GM19043 (cell line): ENCODE data around the gene IGFBP7.

Experiments used
- ATAC-seq: cut with Tn5 transposase; IDR thresholded peaks from one replicate; pipeline ENCODE4 v1.9.1; 2021; ENCODE audit warnings: low read depth; ENCODE audit not compliant: unreplicated experiment

IGFBP7 gene, protein sequence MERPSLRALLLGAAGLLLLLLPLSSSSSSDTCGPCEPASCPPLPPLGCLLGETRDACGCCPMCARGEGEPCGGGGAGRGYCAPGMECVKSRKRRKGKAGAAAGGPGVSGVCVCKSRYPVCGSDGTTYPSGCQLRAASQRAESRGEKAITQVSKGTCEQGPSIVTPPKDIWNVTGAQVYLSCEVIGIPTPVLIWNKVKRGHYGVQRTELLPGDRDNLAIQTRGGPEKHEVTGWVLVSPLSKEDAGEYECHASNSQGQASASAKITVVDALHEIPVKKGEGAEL

DNA sequence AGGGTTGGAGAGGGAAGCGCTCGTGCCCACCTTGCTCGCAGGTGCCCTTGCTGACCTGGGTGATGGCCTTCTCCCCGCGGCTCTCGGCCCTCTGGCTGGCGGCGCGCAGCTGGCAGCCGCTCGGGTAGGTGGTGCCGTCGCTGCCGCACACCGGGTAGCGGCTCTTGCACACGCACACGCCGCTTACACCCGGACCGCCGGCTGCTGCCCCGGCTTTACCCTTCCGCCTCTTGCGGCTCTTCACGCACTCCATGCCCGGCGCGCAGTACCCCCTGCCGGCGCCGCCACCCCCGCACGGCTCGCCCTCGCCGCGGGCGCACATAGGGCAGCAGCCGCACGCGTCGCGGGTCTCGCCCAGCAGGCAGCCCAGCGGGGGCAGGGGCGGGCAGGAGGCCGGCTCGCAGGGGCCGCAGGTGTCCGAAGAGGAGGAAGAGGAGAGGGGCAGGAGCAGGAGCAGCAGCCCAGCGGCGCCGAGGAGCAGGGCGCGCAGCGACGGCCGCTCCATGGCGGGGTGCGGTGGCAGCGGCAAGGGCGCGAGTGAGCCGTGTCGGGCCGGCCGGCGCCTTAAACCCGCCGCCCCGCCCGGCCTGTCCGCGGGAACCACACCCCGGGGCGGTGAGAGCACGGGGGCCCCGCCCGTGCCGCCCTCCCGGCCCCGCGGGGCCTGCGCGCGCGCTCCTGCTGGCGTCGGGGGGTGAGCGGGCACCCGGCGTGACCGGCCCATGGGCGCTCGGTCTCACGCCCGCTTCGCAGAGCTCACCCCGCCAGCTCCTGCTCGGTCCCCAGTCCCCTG is at the start of gene IGFBP7:
IGFBP7 (minus strand) TSS at position 539 of the 793 bp plus-strand sequence; CDS start at position 505, 34 bp downstream.
- ATAC-seq = peak; percentile 13

DNA sequence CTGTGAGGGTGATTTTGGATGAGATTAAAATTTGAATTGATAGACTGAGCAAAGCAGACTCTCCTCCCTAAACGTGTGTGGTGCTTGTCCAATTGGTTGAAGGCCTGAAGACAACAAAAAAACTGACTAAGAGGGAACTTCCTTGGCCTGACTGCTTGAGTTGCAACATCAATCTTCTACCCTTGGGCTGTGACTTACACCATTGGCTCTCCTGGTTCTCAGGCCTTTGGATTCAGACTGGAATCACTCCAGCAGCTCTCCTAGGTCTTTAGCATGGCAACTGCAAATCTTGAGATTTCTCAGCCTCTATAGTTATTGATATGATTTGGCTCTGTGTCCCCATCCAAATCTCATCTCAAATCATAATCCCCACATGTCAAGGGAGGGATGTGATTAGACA is 49.7 kb upstream of the IGFBP7 start:
- ATAC-seq = no peak

DNA sequence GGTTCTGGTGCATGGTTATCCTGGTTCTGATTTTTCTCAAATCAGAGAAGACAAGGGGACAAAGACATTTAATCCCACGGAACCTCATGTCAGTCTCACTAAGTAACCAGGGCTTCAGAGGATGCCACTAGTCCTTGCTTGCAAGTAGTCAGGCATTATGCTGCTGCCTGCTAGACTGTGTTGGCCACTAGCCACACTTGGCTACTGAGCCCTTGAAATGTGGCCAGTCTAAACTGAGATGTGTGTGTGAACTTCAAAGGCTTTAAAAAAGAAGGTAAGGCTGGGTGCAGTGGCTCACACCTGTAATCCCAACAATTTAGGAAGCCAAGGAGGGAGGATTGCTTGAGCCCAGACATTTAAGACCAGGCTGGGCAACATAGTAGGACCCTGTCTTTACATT is 48.6 kb upstream of the IGFBP7 start:
- ATAC-seq = no peak

DNA sequence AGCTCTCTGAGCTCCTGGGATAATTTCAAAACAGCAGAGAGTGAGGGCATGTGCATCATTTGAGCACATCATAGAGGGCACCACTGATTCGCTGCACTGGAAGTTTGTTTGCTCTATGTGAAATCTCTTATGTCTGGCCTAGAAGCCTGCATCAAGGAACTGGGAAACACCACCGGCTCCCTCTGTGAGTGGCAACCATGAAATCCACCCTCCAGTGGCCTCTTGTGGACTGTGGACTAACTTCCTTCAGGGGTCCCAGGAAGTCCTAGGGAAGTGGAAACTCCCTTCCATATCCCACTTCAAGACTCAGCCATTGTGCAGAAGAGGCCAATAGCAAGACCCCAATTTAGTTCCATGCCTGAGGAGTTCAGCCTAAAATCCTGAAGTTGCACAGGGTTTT is 48.0 kb upstream of the IGFBP7 start:
- ATAC-seq = no peak

DNA sequence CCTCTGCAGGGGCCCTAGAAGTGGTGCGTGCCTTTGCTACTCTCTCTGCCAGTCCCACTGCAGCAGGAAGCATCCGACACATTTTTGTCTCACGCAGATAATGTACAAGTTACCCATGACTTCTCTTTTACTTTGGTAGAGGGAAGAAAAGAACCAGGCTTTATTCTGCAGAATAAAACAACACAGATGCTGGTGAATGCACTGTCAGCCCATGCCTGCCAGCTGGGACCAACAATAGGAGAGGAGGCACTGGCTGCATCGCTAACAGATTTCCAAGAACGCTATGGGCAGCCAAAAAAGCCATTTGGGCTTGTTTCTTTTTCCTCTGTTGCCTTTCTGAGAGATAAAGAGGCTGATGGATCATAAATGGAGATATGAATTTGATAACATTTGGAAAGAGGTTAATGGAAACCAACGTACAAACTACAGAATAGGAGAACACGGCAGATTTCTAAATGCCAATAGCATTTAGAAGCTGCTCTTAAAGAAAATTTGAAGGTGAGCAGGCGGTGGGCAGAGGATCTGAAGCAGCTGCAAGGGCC is 47.5 kb upstream of the IGFBP7 start:
- no peak for ATAC-seq

DNA sequence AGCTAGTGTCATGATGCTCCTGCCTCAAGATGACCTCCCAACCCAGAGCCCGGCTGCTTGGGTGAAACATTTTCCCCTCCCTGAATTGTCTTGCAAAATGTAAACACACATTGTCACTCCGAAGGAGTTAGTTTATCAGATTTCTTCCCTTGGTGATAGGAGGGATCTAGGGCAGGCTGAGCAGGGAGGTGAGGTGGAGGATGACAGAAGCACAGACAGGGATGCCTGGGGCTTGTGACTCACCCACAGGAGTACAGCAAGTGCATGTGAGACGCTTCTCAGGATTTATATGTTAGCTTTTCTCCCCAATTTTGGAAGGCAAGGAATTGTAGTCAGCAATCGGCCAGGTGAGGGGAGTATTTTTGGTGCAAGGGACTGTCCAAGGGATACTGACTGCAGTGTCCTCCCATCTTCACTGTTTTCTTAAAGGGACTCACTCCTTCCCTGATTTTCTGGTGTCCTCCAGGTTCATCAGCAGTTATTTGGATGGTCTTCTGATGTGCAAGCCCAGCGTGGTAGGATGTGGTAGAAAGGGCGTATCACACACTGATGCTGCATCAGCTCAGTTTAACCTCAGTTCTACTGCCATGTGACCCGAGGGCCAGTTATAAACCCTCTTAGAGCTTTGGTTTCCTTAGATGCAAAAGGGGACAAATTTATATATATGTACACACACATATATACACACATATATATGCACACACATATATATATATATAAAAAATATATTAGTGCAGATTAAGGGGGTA is 46.2 kb upstream of the IGFBP7 start:
- no peak for ATAC-seq

DNA sequence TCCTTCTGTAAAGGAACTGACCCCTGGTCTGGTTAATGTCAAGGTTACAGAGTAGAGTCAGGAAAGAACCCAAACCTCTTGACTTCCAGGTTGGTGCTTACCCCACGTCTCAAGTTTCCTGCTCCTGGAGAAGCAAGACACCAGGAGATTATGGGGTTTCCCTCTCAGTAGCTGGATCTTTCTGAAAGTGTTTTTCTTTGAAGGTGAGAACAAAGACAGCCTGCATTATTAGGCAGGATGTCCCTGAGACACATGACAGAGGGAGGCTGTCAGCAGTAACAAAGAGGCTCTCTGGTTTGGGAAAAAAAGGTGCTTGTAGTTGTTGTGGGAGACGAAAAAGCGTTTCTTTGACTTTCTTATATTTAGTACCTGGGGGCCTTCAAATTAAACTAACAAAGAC is 44.7 kb upstream of the IGFBP7 start:
- no peak for ATAC-seq

DNA sequence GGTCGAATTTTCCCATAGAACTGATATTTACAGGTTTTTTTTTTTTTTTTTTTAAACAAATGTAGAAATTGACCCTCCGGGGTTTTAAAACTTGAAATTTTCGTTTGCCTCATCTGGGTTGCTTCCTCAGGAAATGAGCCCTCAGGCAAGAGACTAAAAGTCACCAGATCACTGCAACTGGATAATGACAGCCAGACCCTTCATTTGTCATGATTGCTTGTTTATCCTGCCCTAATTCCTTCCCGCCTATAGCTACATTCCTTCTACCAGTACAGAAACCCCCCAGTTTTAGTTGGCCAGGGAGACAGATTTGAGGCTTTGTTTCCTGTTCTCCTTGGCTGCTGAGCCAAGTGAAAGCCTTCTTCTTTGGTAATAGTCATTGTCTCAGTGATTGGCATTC is 44.0 kb upstream of the IGFBP7 start:
- ATAC-seq = no peak

DNA sequence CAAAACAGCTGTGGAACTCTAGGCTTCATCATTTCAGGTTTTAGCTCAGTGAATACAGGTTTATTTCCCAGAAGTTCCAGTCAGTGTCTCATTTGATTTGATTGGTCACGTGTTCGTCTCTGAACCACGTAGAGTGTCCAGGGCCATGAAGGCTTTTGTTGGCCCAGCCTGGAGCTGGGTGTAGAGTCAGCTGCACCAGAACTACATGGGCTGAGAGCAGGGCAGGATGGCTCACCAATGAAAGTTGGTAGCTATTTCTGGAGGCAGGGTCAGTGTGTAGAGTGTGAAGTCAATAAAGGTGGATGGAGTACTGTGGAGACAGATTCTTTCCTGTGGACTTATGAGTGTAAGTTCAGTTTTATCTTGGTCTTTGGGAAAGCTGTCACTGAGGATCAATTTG is 43.0 kb upstream of the IGFBP7 start:
- no peak for ATAC-seq

DNA sequence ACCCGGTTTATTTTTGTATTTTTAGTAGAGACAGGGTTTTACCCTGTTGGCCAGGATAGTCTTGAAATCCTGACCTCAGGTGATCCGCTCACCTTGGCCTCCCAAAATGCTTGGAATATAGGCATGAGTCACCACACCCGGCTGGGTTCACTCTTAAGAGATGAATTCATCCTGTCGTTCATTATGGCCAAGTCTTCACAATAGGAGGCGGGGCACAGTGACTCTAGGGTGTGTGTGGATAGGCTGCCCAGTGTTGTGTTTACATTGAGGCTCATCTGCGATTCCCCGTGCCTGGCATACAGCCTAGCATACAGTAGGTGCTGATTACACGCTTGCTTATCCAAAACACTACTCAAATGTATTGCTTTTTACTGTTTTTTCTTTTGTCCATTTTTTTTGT is 41.3 kb upstream of the IGFBP7 start:
- ATAC-seq = no peak

DNA sequence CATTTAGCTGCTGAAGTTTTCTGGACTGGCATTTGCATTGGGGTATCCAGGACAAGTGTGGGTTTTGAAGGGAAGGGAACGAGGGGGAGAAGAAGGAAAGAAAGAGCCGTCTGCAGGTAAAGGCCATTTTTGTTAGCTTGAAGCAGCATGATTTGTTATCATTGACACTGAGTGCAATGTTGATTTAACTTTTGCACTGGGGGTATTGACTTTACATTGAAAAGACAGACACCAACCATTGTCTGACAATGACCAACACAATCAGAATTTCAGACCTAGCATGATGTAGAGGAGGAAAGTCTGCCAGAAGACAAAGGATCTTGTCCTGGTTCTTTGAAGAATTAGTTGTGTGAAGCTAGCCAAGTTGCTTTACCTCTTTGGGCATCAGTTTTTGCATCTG is 39.6 kb upstream of the IGFBP7 start:
- no peak for ATAC-seq

DNA sequence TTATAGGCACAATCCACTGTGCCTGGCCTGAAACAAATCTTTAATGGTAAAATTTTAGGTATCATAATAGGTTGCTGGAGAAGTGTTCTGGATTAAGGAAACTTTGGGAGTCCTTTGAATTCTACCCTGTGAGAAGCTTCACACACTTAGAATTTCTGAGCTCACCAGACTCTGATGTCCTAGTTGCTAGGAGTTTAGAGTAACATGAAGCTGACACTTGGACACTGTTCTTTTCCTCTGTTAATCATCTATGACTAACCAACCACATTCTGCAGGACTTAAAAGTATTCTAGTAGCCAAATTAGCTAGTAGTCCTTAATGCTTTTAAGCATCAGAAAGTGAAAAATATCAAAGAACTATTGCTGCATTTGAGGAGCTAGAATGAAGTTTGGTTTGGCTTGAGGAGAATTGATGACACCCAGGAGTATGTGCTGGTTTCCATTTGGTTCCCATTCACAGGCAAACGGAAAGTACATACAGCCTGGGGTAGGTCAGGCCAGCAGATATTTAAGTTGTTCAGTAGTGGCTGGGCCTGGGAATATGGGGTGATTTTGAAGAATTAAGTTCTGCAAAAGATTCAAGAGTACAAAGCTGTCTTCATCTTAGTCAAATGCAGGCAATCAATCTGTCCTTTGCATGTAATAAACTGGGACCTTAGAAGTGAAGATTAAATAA is 38.8 kb upstream of the IGFBP7 start:
- ATAC-seq = no peak

DNA sequence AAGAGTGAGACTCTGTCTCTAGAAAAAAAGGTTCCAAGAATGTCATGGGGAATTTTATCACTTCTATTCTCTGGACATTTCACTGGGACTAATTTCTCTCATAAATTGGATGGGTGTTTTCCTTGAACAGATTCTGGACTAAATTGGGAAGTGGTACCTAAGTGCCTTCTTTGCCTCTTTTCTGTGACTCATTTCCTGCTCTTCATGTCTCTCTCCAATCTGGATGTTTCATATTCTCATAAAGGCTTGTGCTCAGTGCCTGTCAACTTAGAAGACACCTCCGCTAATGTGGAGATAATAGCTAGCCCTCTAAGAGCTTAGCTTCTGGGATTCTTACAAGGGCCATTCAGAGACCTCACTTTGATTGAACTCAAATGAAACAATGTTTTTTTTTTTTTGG is 38.0 kb upstream of the IGFBP7 start:
- ATAC-seq = no peak

DNA sequence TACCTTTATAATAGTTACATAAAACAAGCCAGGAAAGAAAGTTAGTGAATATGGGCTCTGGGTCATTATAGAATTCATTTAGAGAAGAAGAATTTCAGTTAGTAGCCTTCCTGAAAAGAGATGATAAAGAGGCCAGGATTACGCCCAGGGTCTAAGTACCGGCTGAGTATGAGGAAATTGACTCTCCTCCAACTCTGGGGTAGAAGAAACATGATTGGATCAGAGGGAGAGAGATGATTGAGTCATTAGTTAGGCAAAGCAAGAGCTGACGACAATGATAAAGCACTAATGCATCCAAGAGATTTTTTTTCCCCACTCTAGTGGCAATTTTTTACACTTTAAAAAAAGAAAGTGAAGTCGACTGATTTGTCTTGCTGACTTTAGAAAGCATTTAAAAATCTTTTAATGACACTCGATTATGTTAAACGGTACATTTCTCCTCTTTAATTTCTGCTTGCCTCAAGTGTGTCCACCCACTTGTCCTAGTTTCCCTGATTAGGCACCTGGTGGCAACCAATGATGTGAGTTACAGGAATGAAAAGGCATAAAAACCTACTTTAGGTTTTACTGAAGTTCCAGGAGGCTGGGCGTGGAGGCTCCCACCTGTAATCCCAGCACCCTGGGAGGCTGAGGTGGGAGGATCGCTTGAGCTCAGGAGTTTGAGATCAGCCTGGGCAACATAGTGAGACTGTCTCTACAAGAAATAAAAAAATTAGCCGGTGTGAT is 37.3 kb upstream of the IGFBP7 start:
- no peak for ATAC-seq

DNA sequence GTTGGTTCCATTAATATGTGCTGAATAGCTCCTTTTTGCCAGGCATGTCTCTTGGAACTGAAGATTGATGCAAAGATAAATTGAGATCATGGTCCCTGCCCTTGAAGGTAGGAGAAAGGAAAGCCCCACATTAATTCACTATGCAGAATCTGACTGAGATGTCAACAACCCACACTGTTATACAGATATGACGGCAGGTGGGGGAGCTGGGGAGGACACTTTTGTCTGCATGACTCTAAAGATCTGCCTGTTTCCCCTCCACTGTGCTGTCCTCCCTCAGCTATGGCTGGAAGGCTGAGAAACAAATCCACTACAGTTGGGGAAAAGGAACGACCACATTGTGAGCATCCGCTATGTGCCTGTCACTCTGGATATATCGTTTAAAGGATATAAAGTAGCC is 36.3 kb upstream of the IGFBP7 start:
- ATAC-seq = no peak

DNA sequence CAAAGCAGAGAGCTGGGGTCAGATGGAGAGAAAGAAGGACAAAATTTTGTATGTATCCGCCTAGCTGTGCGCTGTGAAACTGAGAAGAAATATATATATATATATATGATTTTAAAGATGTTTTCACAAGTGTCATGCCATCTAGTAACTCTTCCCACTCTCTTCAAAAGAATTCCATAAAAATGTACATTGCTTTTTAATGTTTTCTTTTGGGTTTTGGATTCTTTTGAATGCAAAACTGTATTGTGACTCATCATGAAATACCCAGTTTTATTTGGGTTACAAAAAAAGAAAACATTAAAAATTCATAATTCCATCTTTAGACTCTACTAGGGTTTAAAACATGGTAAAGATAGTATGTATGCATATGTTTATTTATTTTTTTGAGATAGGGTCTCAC is 34.3 kb upstream of the IGFBP7 start:
- no peak for ATAC-seq

DNA sequence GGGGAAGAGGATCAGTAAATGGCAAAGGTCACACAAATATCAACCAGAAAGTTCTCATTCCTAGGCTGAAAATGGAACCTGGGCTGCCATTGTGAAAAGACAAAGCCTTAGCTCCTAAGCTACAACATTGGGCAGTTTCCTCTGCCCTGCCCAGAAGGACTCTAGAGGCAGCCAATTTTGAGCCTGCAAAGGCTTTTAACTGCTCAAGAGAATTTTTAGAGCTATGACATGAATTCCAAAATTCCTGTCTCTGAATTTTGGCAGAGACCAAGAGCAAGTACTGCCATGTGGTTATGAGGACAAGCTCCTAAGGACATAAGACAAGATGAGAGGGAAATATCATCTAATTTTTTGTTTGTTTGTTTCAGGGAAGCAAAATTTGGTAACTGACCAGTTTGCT is 29.6 kb upstream of the IGFBP7 start:
- ATAC-seq = no peak

DNA sequence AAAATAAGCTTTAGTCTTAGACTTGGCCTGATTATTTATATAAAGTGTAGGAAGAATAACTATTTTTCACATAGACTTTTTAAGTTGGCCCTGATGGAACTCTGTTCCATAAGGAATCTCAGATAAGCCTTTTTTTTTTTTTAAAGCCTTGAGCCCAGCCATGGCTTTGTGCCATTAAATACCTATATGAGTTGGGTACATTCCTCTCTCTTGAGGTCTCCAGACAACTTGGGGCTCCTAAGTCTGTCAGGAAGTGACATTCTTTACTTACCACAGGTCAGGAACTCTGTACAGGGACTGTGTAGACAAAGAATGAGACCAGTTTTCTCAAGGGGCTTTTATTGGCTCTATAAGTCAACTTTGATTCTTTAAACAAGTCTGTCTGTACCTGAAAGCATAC is 27.1 kb upstream of the IGFBP7 start:
- no peak for ATAC-seq

DNA sequence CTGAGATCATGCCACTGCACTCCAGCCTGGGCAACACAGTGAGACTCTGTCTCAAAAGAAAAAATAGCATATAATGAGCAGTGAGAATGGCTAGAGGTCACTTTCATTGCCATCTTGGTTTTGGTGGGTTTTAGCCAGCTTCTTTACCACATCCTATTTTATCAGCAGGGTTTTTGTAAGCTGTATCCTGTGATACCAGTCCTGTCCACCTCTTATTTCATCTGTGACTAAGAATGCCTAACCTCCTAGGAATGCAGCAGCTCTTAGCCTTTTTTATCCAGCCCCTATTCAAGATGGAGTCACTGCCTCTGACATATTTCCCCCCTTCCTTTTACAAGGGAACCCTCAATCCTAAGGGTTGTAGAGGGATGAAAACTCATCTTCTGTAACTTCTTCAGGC is 26.1 kb upstream of the IGFBP7 start:
- no peak for ATAC-seq

DNA sequence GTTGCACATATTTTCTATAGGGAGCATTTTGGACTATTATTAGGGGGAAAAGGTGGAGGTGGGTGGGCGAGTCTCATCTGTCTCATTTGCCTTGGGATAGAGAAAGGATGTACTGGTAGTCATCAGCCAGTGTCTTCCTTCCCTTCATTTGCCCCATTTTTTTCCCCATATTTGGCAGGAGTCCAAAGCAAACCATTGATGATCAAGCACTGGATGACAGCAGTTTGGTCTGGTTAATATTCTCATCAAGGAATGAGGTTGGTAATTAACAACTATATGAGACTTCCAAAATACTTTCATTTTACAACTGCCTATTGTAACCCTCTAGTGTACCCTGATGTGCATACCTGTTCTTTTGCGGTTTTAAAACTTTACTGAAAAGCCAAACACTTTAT is 22.6 kb upstream of the IGFBP7 start:
- ATAC-seq = no peak
